OCI-LY3 (cell line): Measurements from ENCODE around the gene NRXN3.

Experiments used
- H2AFZ ChIP-seq: fragments of 200-600, 300-600 bp; shearing (Covaris generic); 2 replicates; pipeline ENCODE4 v1.6.0; 2014; ENCODE audit warnings: antibody characterized with exemption, low read depth, low read length
- H3K27ac ChIP-seq: fragments of 200-600, 300-600 bp; sonication (generic); 2 replicates; pipeline ENCODE4 v1.5.1; 2014; ENCODE audit warnings: mild to moderate bottlenecking, low read length, moderate library complexity, mixed read lengths
- H3K27me3 ChIP-seq: fragments of 200-600, 300-600 bp; sonication (generic); 2 replicates; pipeline ENCODE4 v1.6.1; 2014; ENCODE audit warnings: low read depth, low read length, mixed read lengths
- H3K36me3 ChIP-seq: fragments of 200-600, 300-600 bp; sonication (generic); replicated peaks from 2 replicates; pipeline ENCODE3; 2014; ENCODE audit warnings: low read depth, low read length, mixed read lengths
- H3K4me1 ChIP-seq: fragments of 300-600, 200-600 bp; sonication (generic); 2 replicates; pipeline ENCODE4 v1.6.1; 2014; ENCODE audit warnings: low read length, mixed read lengths
- H3K4me2 ChIP-seq: fragments of 200-600, 300-600 bp; sonication (generic); 2 replicates; pipeline ENCODE4 v1.6.1; 2014; ENCODE audit warnings: low read length, mixed read lengths
- H3K4me3 ChIP-seq: fragments of 300-600, 200-600 bp; sonication (generic); 2 replicates; pipeline ENCODE4 v1.5.1; 2014; ENCODE audit warnings: antibody characterized with exemption, mild to moderate bottlenecking, low read length, moderate library complexity
- H3K79me2 ChIP-seq: fragments of 300-600, 200-600 bp; shearing (Covaris generic); 2 replicates; pipeline ENCODE4 v1.6.1; 2014; ENCODE audit warnings: mild to moderate bottlenecking, low read length, mixed read lengths
- H3K9ac ChIP-seq: fragments of 300-600, 200-600 bp; shearing (Covaris generic); 2 replicates; pipeline ENCODE4 v1.6.0; 2014; ENCODE audit warnings: mild to moderate bottlenecking, low read length, moderate library complexity
- H3K9me3 ChIP-seq: fragments of 200-600, 300-600 bp; shearing (Covaris generic); 2 replicates; pipeline ENCODE4 v1.6.1; 2014; ENCODE audit warnings: low read length, mixed read lengths; ENCODE audit not compliant: insufficient read depth
- H4K20me1 ChIP-seq: fragments of 200-600, 300-600 bp; sonication (generic); 2 replicates; pipeline ENCODE4 v1.6.1; 2016; ENCODE audit warnings: low read length, mixed read lengths; ENCODE audit not compliant: insufficient read depth
- EZH2phosphoT487 ChIP-seq: fragments of 200-600 bp; shearing (Covaris generic); IDR thresholded peaks from 2 replicates; pipeline ENCODE4 v1.6.1; 2018; ENCODE audit warnings: antibody characterized with exemption, mixed run types, low read depth
- TF ChIP-seq, protein P1 (sequence below): fragments of 200-600, 300-600 bp; sonication (generic); IDR thresholded peaks from 2 replicates; pipeline ENCODE4 v1.5.1; 2014; ENCODE audit warnings: antibody characterized with exemption, low read length, low read depth

Gene NRXN3

DNA sequence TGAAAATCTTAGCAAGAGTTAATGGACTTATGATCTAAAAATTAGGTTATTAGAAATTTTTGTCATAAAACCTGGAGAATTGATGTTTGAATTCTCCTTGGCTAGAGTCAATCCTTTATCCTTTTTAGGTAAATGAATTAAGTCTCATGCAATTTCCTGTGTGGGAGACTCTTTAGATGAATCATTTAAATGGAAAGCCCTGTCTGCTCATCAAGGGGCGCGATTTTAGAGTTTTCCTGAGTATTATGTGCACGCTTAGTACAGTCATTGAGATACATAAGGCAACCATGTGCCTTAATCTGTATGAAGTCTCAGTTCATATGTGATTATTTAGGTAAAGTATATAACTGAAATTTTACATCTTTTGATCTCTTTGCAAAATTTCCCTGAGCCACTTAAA is 974.7 kb downstream of the NRXN3 start:
- Histone ChIP-seq H3K9me3 (no peaks in the 10 kb centered on the region), H3K4me1 (no peaks in the 10 kb centered on the region), H3K4me2 (no peak overlapping the region), H2AFZ (no peak overlapping the region), H3K79me2 (no peaks in the 10 kb centered on the region), H3K36me3 (no peaks in the 10 kb centered on the region), H3K4me3 (no peak overlapping the region), H3K27me3 (no peaks in the 10 kb centered on the region), H4K20me1 (no peaks in the 10 kb centered on the region), H3K9ac (no peak overlapping the region), H3K27ac (no peak overlapping the region)
- TF ChIP-seq EZH2phosphoT487, result no peak
- TF ChIP-seq, protein P1, sequence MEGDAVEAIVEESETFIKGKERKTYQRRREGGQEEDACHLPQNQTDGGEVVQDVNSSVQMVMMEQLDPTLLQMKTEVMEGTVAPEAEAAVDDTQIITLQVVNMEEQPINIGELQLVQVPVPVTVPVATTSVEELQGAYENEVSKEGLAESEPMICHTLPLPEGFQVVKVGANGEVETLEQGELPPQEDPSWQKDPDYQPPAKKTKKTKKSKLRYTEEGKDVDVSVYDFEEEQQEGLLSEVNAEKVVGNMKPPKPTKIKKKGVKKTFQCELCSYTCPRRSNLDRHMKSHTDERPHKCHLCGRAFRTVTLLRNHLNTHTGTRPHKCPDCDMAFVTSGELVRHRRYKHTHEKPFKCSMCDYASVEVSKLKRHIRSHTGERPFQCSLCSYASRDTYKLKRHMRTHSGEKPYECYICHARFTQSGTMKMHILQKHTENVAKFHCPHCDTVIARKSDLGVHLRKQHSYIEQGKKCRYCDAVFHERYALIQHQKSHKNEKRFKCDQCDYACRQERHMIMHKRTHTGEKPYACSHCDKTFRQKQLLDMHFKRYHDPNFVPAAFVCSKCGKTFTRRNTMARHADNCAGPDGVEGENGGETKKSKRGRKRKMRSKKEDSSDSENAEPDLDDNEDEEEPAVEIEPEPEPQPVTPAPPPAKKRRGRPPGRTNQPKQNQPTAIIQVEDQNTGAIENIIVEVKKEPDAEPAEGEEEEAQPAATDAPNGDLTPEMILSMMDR, result no peak

GRCh38 chr14:79150226-79150625 is 980.1 kb downstream of the NRXN3 start:
- no peak for TF ChIP-seq EZH2phosphoT487
- TF ChIP-seq, protein P1, result no peak
- no peak overlapping the region for H3K27ac ChIP-seq
- no peaks in the 10 kb centered on the region for H4K20me1 ChIP-seq

DNA sequence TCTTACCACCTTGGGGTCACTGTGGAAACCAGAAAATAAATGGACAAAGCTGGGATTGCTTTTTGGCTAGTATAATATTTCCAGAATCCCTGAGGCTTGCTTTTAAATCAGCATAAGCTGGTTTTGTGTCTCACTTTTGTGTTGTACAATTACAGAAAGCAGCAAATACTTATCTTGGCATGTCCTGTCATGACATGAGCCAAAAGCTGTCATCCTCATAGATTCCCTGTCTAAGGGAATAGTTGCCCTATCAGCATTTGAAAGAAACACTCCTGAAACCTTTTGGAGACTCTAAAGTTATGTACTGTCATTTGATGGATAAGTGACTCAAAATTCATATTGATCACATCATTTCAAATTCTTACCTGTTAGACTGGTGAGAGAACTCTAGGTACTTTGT is 987.2 kb downstream of the NRXN3 start:
- no peaks in the 10 kb centered on the region for H3K27me3 ChIP-seq
- H3K4me1 ChIP-seq, result no peaks in the 10 kb centered on the region
- H3K36me3 ChIP-seq, result no peaks in the 10 kb centered on the region
- no peaks in the 10 kb centered on the region for H3K79me2 ChIP-seq
- no peak overlapping the region for H3K27ac ChIP-seq
- H4K20me1 ChIP-seq, result no peaks in the 10 kb centered on the region
- no peak overlapping the region for H3K4me3 ChIP-seq
- TF ChIP-seq, protein P1, result no peak
- no peak for TF ChIP-seq EZH2phosphoT487
- no peak overlapping the region for H3K4me2 ChIP-seq
- no peak overlapping the region for H3K9ac ChIP-seq
- H3K9me3 ChIP-seq, result no peaks in the 10 kb centered on the region
- no peak overlapping the region for H2AFZ ChIP-seq

More at GRCh38 chr14:79150226-79150625, 980.1 kb downstream of the NRXN3 start:
- Histone ChIP-seq H3K4me3 (no peak overlapping the region), H3K9me3 (no peaks in the 10 kb centered on the region), H2AFZ (no peak overlapping the region), H3K27me3 (no peaks in the 10 kb centered on the region), H3K4me1 (no peaks in the 10 kb centered on the region), H3K4me2 (no peak overlapping the region), H3K9ac (no peak overlapping the region), H3K36me3 (no peaks in the 10 kb centered on the region), H3K79me2 (no peaks in the 10 kb centered on the region)

GRCh38 chr14:79161571-79161970 is 991.4 kb downstream of the NRXN3 start:
- Histone ChIP-seq H3K27me3 (no peaks in the 10 kb centered on the region), H3K9me3 (no peaks in the 10 kb centered on the region), H3K9ac (no peak overlapping the region), H3K79me2 (no peaks in the 10 kb centered on the region), H3K4me2 (no peak overlapping the region), H3K27ac (no peak overlapping the region), H2AFZ (no peak overlapping the region), H4K20me1 (no peaks in the 10 kb centered on the region), H3K4me1 (no peaks in the 10 kb centered on the region), H3K4me3 (no peak overlapping the region), H3K36me3 (no peaks in the 10 kb centered on the region)
- TF ChIP-seq EZH2phosphoT487, result no peak

- no peak overlapping the region for H3K27ac ChIP-seq
Observed at GRCh38 chr14:79162833-79163232, 992.7 kb downstream of the NRXN3 start.

More at GRCh38 chr14:79162833-79163232, 992.7 kb downstream of the NRXN3 start:
- no peak overlapping the region for H3K4me2 ChIP-seq
- H3K36me3 ChIP-seq, result no peaks in the 10 kb centered on the region
- no peaks in the 10 kb centered on the region for H4K20me1 ChIP-seq
- no peak overlapping the region for H3K4me3 ChIP-seq
- H3K79me2 ChIP-seq, result no peaks in the 10 kb centered on the region
- TF ChIP-seq EZH2phosphoT487, result no peak
- TF ChIP-seq, protein P1, result no peak
- H3K27me3 ChIP-seq, result no peaks in the 10 kb centered on the region
- no peaks in the 10 kb centered on the region for H3K9me3 ChIP-seq
- no peaks in the 10 kb centered on the region for H3K4me1 ChIP-seq
- no peak overlapping the region for H2AFZ ChIP-seq
- no peak overlapping the region for H3K9ac ChIP-seq
